GM18873 (cell line): ENCODE results near the gene LENG8.
"Not testable (repeated sequence)": the region's sequence is repeated elsewhere in the genome, so short reads cannot be mapped to it uniquely, and the experiment has no call there.

Source experiments
- ATAC-seq: cut with Tn5 transposase; IDR thresholded peaks from one replicate; pipeline ENCODE4 v1.9.1; 2021; ENCODE audit warnings: mild to moderate bottlenecking, moderate library complexity, moderate number of reproducible peaks; ENCODE audit not compliant: unreplicated experiment, low FRiP score

LENG8 gene

GRCh38 chr19:54436628-54437252, 12.3 kb upstream of the LENG8 start:
- no peak for ATAC-seq

GRCh38 chr19:54439174-54439851, 9.7 kb upstream of the LENG8 start:
- ATAC-seq, result no peak

GRCh38 chr19:54440641-54441040, 8.4 kb upstream of the LENG8 start:
- no peak for ATAC-seq

- ATAC-seq, result no peak
Measured at GRCh38 chr19:54444737-54445136, 4.3 kb upstream of the LENG8 start.

- ATAC-seq, result not testable (repeated sequence)
Measured at GRCh38 chr19:54446349-54446748, 2.6 kb upstream of the LENG8 start.

GRCh38 chr19:54448040-54448773, 792 bp upstream of the LENG8 start:
- ATAC-seq, result no peak

GRCh38 chr19:54449701-54450069, 686 bp downstream of the LENG8 start:
- no peak for ATAC-seq

- ATAC-seq, result no peak
Measured at GRCh38 chr19:54451331-54451871, 2.4 kb downstream of the LENG8 start.

- no peak for ATAC-seq
Measured at GRCh38 chr19:54451997-54452396, 3.0 kb downstream of the LENG8 start.

GRCh38 chr19:54452626-54453025, 3.6 kb downstream of the LENG8 start:
- ATAC-seq, result no peak

GRCh38 chr19:54453921-54454780, 5.2 kb downstream of the LENG8 start:
- ATAC-seq, result no peak

- ATAC-seq, result no peak
Measured at GRCh38 chr19:54454781-54455675, 6.0 kb downstream of the LENG8 start.

GRCh38 chr19:54455786-54456422, 6.9 kb downstream of the LENG8 start:
- no peak for ATAC-seq

- ATAC-seq, result no peak
Measured at GRCh38 chr19:54456423-54457373, 7.7 kb downstream of the LENG8 start.

GRCh38 chr19:54457773-54458647, 9.0 kb downstream of the LENG8 start:
- ATAC-seq, result no peak

- no peak for ATAC-seq
Measured at GRCh38 chr19:54458648-54459281, 9.8 kb downstream of the LENG8 start.
